Fibroblast of lung (primary cell): ENCODE measurements around the gene HSFY1. TPM values are rescaled to one million over a fixed set of nuclear protein-coding genes. Genes with fewer than 3 reads are reported as not detected.
"Not testable (repeated sequence)": the region's sequence is repeated elsewhere in the genome, so short reads cannot be mapped to it uniquely, and the experiment has no call there.

ENCODE experiments used
- DNase-seq, 2 donors: peaks; one replicate each; pipeline versions ENCODE4 v3.0.0 to v3.0.0-alpha.2; 2010; ENCODE audit warnings: low read depth in 2 of 2
- H2AFZ ChIP-seq: 2 replicates; pipeline ENCODE4 v1.5.1; 2012; ENCODE audit warnings: low read length, control low read depth, inconsistent platforms
- H3K27ac ChIP-seq: 2 replicates; pipeline ENCODE4 v1.5.1; 2011; ENCODE audit warnings: low read length, control low read depth; ENCODE audit not compliant: insufficient read depth
- H3K27me3 ChIP-seq: 2 replicates; pipeline ENCODE4 v1.5.1; 2011; ENCODE audit warnings: mild to moderate bottlenecking, low read length; ENCODE audit not compliant: control insufficient read depth, insufficient read depth
- H3K36me3 ChIP-seq: 2 replicates; pipeline ENCODE4 v1.5.1; 2011; ENCODE audit warnings: low read length; ENCODE audit not compliant: control insufficient read depth, insufficient read depth
- H3K4me1 ChIP-seq: 2 replicates; pipeline ENCODE4 v1.5.1; 2011; ENCODE audit warnings: low read length; ENCODE audit not compliant: control insufficient read depth, insufficient read depth; ENCODE audit errors: extremely low read depth
- H3K4me2 ChIP-seq: 2 replicates; pipeline ENCODE4 v1.5.1; 2011; ENCODE audit warnings: low read length, control low read depth; ENCODE audit not compliant: insufficient read depth; ENCODE audit errors: extremely low read depth
- H3K4me3 ChIP-seq, 4 experiments: fragments of 200-600 bp in 1 of 4; sonication (generic) in 1 of 4; replicated peaks in 1 of 4; 2 replicates each; pipeline ENCODE4 v1.5.1; 2011 to 2016; ENCODE audit warnings: low read length in 4 of 4, low read depth in 3 of 4, mild to moderate bottlenecking in 3 of 4, control low read depth in 2 of 4, inconsistent platforms in 1 of 4, mixed read lengths in 1 of 4; ENCODE audit not compliant: insufficient read depth in 1 of 4; ENCODE audit errors: control extremely low read depth in 1 of 4
- H3K79me2 ChIP-seq: 2 replicates; pipeline ENCODE4 v1.5.1; 2012; ENCODE audit warnings: mild to moderate bottlenecking, low read length, inconsistent platforms; ENCODE audit not compliant: control insufficient read depth, insufficient read depth
- H3K9ac ChIP-seq: 2 replicates; pipeline ENCODE4 v1.5.1; 2011; ENCODE audit warnings: mild to moderate bottlenecking, low read length, control low read depth; ENCODE audit not compliant: insufficient read depth
- H3K9me3 ChIP-seq: 2 replicates; pipeline ENCODE4 v1.5.1; 2012; ENCODE audit warnings: low read depth, low read length; ENCODE audit not compliant: control insufficient read depth, insufficient read depth
- H4K20me1 ChIP-seq: 2 replicates; pipeline ENCODE4 v1.5.1; 2011; ENCODE audit warnings: low read length; ENCODE audit not compliant: control insufficient read depth, insufficient read depth; ENCODE audit errors: extremely low read depth
- polyA minus RNA-seq: library from RNA; depleted of rRNA, polyadenylated mRNA; stranded (reverse); fragments of >200 nt; gene quantifications from 2 replicates; pipeline ENCODE4 v1.2.3, GENCODE V29; 2011; ENCODE audit warnings: low replicate concordance
- polyA plus RNA-seq, 2 donors: library from polyadenylated mRNA; depleted of rRNA in 1 of 2; stranded (reverse) in 1 of 2; unstranded in 1 of 2; fragments of >200 nt; gene quantifications; 2 replicates each; pipeline ENCODE4 v1.2.1, GENCODE V29; 2011 to 2012; ENCODE audit warnings: missing spikeins in 1 of 2
- total RNA-seq: library from RNA; depleted of rRNA; stranded (reverse); fragments of >200 nt; gene quantifications from 2 replicates; pipeline ENCODE4 v1.2.1, GENCODE V29; 2014

The HSFY1 gene, protein sequence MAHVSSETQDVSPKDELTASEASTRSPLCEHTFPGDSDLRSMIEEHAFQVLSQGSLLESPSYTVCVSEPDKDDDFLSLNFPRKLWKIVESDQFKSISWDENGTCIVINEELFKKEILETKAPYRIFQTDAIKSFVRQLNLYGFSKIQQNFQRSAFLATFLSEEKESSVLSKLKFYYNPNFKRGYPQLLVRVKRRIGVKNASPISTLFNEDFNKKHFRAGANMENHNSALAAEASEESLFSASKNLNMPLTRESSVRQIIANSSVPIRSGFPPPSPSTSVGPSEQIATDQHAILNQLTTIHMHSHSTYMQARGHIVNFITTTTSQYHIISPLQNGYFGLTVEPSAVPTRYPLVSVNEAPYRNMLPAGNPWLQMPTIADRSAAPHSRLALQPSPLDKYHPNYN
- total RNA-seq (not detected in 2 replicates), polyA plus RNA-seq (not detected in 2 replicates), polyA minus RNA-seq (not detected in 2 replicates)
- not detected in 2 replicates for polyA plus RNA-seq (2012)

DNA sequence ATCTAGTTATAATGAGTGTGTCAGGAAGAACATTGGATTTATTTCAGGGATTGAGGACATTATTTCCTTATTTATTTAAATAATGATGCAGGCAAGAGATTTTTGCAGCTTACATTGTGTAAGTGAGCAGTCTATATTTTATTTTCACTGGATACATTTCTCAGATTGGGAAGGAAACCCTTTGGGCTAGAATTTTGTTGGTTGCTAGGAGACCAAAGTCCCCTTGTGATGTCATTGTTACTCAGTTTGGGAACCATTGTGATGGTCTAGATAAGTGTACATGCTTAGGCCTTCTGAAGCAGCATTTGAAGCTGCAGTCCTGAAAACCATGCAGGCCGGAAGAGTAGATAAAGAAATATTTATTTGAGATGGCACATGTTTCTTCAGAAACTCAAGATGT, at the start of gene HSFY1:
Gene HSFY1 (plus strand): TSS at position 301 of the 400 bp plus-strand sequence. CDS start 68 bp downstream, at position 369.
- not testable (repeated sequence) for H3K4me1 ChIP-seq, H4K20me1 ChIP-seq, H3K27me3 ChIP-seq, DNase-seq, H3K27ac ChIP-seq, H3K4me2 ChIP-seq, H3K4me3 ChIP-seq, H3K79me2 ChIP-seq, H3K9ac ChIP-seq, H2AFZ ChIP-seq, H3K9me3 ChIP-seq, H3K36me3 ChIP-seq

DNA sequence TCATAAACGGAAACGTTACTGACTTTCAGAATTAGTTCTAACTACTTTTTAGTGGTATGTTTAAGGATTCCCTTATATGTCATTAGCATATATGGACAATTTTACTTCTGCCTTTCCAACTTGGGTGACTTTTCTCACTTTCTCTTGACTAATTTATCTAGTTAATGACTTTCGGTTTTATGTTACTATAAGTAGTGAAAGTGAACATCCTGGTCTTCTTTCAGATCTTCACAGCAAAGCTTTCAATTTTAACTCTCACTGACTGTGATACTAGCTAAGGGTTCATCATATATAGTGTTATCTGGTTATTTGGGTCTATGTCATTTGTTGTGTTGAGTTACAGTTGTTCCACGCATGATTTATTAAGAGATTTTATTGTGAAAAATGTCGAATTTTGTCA, 42.3 kb upstream of the HSFY1 start:
- H3K9ac ChIP-seq, H3K4me3 ChIP-seq, H3K36me3 ChIP-seq, H3K4me2 ChIP-seq, DNase-seq, H3K27me3 ChIP-seq, H3K27ac ChIP-seq, H3K9me3 ChIP-seq, H3K4me1 ChIP-seq, H4K20me1 ChIP-seq, H2AFZ ChIP-seq, H3K79me2 ChIP-seq: not testable (repeated sequence)

DNA sequence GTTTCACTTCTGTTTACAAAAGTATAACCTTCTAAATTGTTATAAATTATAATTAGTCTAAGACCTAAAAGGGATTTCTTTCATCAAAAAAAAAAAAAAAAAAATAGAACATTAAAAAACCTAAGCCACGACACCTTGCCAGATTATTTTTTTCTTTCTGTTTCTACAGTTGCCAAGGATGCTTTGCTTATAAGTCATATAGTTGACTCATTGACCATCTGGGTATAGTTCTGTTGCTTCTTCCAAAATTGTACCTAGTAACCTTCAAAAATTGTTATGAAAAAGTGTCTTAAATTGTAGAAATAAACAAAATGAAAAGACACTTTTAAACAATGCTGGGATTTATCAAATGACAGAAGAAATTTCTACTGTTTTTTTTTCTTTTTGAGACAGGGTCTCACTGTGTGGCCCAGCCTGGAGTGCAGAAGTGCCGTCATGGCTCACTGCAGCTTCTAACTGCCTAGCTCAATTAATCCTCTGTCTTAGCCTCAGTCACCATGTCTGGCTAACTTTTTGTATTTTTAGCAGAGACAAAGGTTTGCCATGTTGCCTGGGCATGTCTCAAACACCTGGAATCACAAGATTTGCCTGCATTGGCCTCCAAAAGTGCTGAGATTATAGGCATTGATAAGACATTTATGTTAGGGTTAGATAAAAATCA, 15.4 kb upstream of the HSFY1 start:
- H2AFZ ChIP-seq, H3K27me3 ChIP-seq, H3K9ac ChIP-seq, H3K36me3 ChIP-seq, H3K4me2 ChIP-seq, H4K20me1 ChIP-seq, H3K4me3 ChIP-seq, H3K9me3 ChIP-seq, H3K4me1 ChIP-seq, H3K27ac ChIP-seq, DNase-seq, H3K79me2 ChIP-seq: not testable (repeated sequence)

DNA sequence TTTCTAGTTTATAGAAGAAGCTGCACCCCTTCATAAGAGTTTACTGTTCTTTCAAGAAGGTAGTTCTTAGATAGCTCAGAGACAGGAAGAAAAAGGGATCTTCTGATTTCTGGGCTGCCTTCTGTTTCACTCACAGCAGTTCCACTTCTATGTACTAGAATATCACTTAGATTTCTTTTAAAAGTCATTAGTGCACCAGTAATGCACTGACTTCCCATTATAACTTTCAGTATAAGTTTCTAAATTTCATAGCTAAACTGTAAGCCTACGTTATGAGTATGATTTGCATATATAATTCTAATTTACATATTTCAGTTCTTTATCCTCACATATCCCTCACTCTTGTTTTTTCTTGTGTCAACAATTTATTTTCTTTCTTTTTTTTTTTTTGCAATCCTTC, 7.6 kb upstream of the HSFY1 start:
- H3K27ac ChIP-seq, H3K4me1 ChIP-seq, H3K27me3 ChIP-seq, H4K20me1 ChIP-seq, H2AFZ ChIP-seq, H3K4me2 ChIP-seq, H3K79me2 ChIP-seq, H3K9me3 ChIP-seq, H3K36me3 ChIP-seq, H3K9ac ChIP-seq, H3K4me3 ChIP-seq, DNase-seq: not testable (repeated sequence)

DNA sequence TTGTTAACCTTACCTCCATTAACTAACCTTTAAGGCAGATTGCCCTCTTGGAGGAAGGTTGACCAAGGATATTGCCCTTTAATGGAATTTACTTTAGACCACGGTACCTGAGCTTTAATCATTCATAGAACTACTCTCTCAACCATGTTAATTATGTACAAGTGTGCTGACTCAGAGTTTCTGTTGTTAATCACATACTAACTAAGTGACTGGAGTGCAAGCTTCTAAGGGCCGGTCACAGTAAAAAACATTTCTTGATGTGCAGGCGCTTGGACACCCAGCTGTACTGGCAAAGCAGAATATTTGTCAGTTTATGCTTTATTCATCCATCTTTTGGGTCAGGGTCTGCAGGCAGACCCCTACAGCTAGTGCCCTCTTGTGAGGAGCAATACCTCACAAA, 6.6 kb downstream of the HSFY1 start:
- not testable (repeated sequence) for H3K36me3 ChIP-seq

DNA sequence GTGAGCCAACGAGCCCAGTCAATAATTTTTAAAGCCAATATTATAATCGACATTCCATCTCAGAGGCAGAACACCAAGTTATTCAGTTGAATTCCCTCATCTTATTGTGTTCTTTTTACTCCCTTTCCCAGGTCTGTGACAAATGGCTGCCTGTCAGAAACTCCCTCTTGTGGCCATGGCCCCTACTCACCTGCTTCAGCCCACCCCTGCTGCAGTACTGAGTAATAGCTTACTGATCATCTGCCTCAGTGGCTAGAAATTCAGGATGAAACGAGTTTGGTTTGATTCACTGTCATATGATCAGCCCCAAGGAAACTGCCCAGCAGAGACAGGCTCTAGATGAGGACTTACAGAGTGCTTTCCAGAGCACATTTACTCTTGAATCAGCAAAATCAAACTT, 19.4 kb downstream of the HSFY1 start:
- H3K36me3 ChIP-seq, H3K9ac ChIP-seq, H3K4me2 ChIP-seq, H3K4me3 ChIP-seq, H2AFZ ChIP-seq, H4K20me1 ChIP-seq, H3K27ac ChIP-seq, H3K9me3 ChIP-seq, H3K4me1 ChIP-seq, H3K27me3 ChIP-seq, H3K79me2 ChIP-seq, DNase-seq: not testable (repeated sequence)

More for the DNA sequence above, 6.6 kb downstream of the HSFY1 start:
- not testable (repeated sequence) for H3K27me3 ChIP-seq, H4K20me1 ChIP-seq, H3K4me1 ChIP-seq, H3K27ac ChIP-seq, H3K9me3 ChIP-seq, H3K9ac ChIP-seq, H3K4me3 ChIP-seq, H3K4me2 ChIP-seq, H2AFZ ChIP-seq, DNase-seq, H3K79me2 ChIP-seq
